Measurements from ENCODE around the gene TMEM175. TPM values are rescaled to one million over a fixed set of nuclear protein-coding genes. Genes with fewer than 3 reads are reported as not detected.

TMEM175 gene
- total and polyA plus RNA-seq, 8 donors: 10.0 to 96.6 (median 16.4) TPM

DNA sequence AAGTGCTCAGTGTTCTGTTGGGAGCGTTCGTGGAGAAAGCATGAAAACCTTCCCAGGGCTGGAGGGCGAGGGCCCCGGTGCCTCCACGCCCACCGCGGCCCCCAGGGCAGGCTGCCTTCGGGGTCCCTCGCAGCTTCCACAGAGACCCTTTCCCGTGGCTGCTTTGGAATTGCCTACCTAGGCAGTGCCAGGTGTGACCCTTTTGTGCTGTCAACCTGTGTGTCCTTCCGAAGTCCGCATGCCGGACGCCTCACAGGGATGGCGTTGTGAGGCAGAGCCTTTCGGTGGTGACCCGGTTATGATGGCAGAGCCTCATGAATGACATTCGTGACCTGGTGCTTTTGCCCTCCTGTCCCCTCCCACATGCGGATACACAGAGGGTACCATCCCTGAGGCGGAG, 17.4 kb downstream of the TMEM175 start:
- TF ChIP-seq, protein P1, sequence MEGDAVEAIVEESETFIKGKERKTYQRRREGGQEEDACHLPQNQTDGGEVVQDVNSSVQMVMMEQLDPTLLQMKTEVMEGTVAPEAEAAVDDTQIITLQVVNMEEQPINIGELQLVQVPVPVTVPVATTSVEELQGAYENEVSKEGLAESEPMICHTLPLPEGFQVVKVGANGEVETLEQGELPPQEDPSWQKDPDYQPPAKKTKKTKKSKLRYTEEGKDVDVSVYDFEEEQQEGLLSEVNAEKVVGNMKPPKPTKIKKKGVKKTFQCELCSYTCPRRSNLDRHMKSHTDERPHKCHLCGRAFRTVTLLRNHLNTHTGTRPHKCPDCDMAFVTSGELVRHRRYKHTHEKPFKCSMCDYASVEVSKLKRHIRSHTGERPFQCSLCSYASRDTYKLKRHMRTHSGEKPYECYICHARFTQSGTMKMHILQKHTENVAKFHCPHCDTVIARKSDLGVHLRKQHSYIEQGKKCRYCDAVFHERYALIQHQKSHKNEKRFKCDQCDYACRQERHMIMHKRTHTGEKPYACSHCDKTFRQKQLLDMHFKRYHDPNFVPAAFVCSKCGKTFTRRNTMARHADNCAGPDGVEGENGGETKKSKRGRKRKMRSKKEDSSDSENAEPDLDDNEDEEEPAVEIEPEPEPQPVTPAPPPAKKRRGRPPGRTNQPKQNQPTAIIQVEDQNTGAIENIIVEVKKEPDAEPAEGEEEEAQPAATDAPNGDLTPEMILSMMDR (IDR thresholded peaks at IDR 0.05): no peak
- WGBS, 2 donors: 92% methylated on average over 20 of the region's 20 CpGs
- FAIRE-seq (no peak), ATAC-seq (no peak), DNase-seq (no peak)
- Histone ChIP-seq H3K27ac (no peak overlapping the region), H3K4me1 (no peaks in the 10 kb centered on the region), H3K9me3 (no peaks in the 10 kb centered on the region), H3K4me3 (no peak overlapping the region), H3K27me3 (no peaks in the 10 kb centered on the region), H3K36me3 (no peaks in the 10 kb centered on the region)
- intact Hi-C loops (cut with DNase I): no loop called here

DNA sequence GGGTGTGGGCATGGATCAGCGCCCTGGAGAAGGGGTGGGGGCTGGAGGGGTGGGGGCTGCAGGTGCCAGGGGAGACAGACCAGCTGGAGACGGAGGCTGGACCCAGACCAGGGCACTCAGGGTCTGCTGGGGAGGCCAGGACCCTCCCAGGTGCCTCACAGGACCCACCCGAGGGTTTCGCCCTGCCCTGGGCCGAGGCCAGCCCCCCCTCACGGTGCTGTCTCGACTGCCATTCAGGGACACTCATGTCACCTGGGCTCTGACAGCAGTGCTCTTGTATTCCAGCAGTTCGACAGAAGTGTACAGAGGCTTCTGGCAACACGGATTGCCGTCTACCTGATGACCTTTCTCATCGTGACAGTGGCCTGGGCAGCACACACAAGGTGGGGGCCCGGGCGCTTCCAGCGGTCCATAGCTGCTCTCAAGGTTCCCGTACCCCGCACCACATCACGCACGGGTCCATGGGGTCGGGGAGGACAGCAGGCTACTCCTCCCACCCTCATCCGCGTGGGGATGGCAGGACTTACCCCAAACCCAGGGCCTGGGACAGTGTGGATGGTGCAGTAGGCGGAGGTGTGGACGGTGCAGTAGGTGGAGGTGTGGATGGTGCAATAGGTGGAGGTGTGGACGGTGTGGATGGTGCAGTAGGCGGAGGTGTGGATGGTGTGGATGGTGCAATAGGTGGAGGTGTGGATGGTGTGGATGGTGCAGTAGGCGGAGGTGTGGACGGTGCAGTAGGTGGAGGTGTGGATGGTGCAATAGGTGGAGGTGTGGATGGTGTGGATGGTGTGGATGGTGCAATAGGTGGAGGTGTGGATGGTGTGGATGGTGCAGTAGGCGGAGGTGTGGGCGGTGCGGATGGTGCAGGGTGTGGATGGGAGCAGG, 18.1 kb downstream of the TMEM175 start:
- Histone ChIP-seq H3K9me3 (no peaks in the 10 kb centered on the region), H3K27ac (no peak overlapping the region), H3K27me3 (no peaks in the 10 kb centered on the region), H3K4me1 (no peaks in the 10 kb centered on the region), H3K36me3 (no peaks in the 10 kb centered on the region), H3K4me3 (no peak overlapping the region)
- intact Hi-C loops (cut with DNase I): no loop called here
- DNase-seq (peak in 1 of 6 donors; percentile 1), ATAC-seq (no peak), FAIRE-seq (no peak)
- WGBS, 2 donors: 91 to 92% methylated on average over 30 of the region's 30 CpGs
- TF ChIP-seq, protein P1 (IDR thresholded peaks at IDR 0.05): no peak

DNA sequence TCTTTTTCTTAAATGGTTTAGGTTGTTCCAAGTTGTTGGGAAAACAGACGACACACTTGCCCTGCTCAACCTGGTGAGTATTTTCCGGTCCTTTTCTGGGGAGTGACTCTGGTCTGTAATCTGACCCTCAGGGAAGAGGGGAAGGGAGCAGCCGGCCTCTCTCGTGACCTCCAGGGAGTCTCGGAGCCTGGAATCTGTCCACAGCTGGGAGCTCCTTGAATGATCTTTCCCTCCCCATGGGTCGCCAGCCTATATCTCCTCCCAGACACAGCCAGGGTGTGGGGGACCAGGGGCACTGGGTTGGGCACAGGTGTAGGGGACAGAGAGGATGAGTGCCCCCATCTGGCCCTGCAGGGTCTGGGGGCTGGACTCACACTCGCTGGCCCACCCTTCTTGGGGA, 18.9 kb downstream of the TMEM175 start:
- Histone ChIP-seq H3K27ac (no peak overlapping the region), H3K9me3 (no peaks in the 10 kb centered on the region), H3K4me3 (no peak overlapping the region), H3K27me3 (no peaks in the 10 kb centered on the region), H3K36me3 (no peaks in the 10 kb centered on the region), H3K4me1 (no peaks in the 10 kb centered on the region)
- intact Hi-C loops (cut with DNase I): no loop called here
- TF ChIP-seq, protein P1 (IDR thresholded peaks at IDR 0.05): no peak
- DNase-seq (no peak), ATAC-seq (no peak), FAIRE-seq (no peak)
- 87 to 89% methylated on average over 6 to 7 of the region's 7 CpGs for WGBS, 2 donors

DNA sequence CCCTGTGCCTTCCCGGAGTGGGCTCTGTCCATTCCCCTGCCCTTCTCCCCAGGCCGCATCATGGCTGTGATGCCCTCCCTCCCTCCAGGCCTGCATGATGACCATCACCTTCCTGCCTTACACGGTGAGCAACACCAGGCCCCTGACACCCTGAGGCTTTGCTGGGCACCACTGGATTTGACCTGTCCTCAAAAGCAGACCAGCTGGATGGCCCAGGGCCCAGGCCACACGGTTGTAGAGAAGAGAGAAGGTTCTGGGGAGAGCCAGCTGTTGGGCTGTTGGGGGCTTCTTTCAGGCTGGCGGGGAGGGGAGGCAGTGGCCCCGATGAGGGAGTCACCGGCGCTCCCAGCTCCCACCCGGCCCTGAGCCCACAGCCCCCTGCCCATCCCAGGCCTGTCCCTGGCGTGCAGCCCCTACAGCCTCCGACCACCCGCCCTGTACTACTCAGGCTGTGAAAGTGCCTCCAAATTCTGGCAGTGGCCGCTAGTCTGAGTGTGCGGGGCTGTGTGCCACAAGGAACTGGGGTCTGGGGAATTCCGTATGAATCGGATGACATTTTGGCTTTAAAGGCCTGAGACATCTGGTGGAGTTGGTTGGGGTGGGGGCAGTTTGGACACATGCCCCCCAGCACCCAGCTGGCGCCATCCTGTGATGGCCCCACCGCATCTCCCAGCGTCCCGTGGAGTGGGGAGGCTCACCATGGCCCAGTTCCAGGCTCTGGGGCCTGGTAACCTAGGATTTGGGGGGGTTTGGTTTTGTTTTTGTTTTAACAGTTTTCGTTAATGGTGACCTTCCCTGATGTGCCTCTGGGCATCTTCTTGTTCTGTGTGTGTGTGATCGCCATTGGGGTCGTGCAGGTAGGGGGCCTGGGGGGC, 19.6 kb downstream of the TMEM175 start:
- ATAC-seq (no peak), DNase-seq (peak in 1 of 6 donors; percentile 1), FAIRE-seq (no peak)
- H3K27ac ChIP-seq: no peak overlapping the region
- no peaks in the 10 kb centered on the region for H3K9me3 ChIP-seq
- TF ChIP-seq, protein P1 (IDR thresholded peaks at IDR 0.05): no peak
- H3K4me1 ChIP-seq: no peaks in the 10 kb centered on the region
- H3K4me3 ChIP-seq: no peak overlapping the region
- intact Hi-C loops (cut with DNase I): no loop called here
- no peaks in the 10 kb centered on the region for H3K27me3 ChIP-seq
- H3K36me3 ChIP-seq: no peaks in the 10 kb centered on the region
- WGBS, 2 donors: 92 to 93% methylated on average over 23 of the region's 23 CpGs

All from pancreas (tissue), 10 donors.